AG04449 (cell line): Measurements from ENCODE around the gene ACTL8.

Experiments used
- CTCF ChIA-PET: fragments of 350-600 bp; formaldehyde crosslinking; extraction: SDS; loops from one replicate; lab custom pipeline; 2021; ENCODE audit warnings: antibody characterized with exemption; lab: Yijun Ruan, JAX
- POLR2A ChIA-PET: fragments of 400-600, 350-600 bp; formaldehyde crosslinking; extraction: SDS; loops from one replicate; lab custom pipeline; 2020; ENCODE audit warnings: antibody characterized with exemption, inconsistent platforms; lab: Yijun Ruan, JAX
- DNase-seq: peaks from one replicate; pipeline ENCODE4 v3.0.0-alpha.2; 2010; ENCODE audit warnings: low read depth, low spot score
- H3K4me3 ChIP-seq: 2 replicates; pipeline ENCODE4 v1.5.1; 2011; ENCODE audit warnings: low read depth, mild to moderate bottlenecking, control low read depth, low read length
- CTCF ChIP-seq: IDR thresholded peaks from one replicate; pipeline ENCODE4 v1.5.1; 2011; ENCODE audit warnings: mild to moderate bottlenecking, moderate library complexity, low read length, control low read depth, inconsistent platforms; ENCODE audit not compliant: insufficient read depth; ENCODE audit errors: missing control alignments

Gene ACTL8

GRCh38 chr1:17732475-17732874, 22.7 kb upstream of the ACTL8 start:
- ChIA-PET POLR2A (no interaction called here), CTCF (no interaction called here)
- H3K4me3 ChIP-seq, result no peak overlapping the region
- peak; percentile 4 for DNase-seq
- TF ChIP-seq CTCF, result no peak

- CTCF ChIA-PET, result no interaction called here
- DNase-seq, result no peak
- no peak for TF ChIP-seq CTCF
- H3K4me3 ChIP-seq, result no peak overlapping the region
- POLR2A ChIA-PET, result no interaction called here
These were observed 21.5 kb upstream of the ACTL8 start for GRCh38 chr1:17733661-17734060.

GRCh38 chr1:17734609-17735008, 20.5 kb upstream of the ACTL8 start:
- no peak for DNase-seq
- CTCF ChIA-PET, result no interaction called here

GRCh38 chr1:17735348-17735747, 19.8 kb upstream of the ACTL8 start:
- ChIA-PET CTCF (interaction anchor here (0.9 kb wide), 1 partner anchor 11 kb away, joined by 4 read pairs; no protein-coding TSS in a partner anchor), POLR2A (no interaction called here)
- no peak for TF ChIP-seq CTCF
- no peak for DNase-seq
- no peak overlapping the region for H3K4me3 ChIP-seq

More at GRCh38 chr1:17734609-17735008, 20.5 kb upstream of the ACTL8 start:
- no peak overlapping the region for H3K4me3 ChIP-seq
- POLR2A ChIA-PET, result no interaction called here
- no peak for TF ChIP-seq CTCF

- no peak for TF ChIP-seq CTCF
- H3K4me3 ChIP-seq, result no peak overlapping the region
- DNase-seq, result no peak
- POLR2A ChIA-PET, result no interaction called here
- CTCF ChIA-PET, result interaction anchor here (0.9 kb wide), 1 partner anchor 10 kb away, joined by 4 read pairs; no protein-coding TSS in a partner anchor
These were observed 19.3 kb upstream of the ACTL8 start for GRCh38 chr1:17735793-17736192.

- H3K4me3 ChIP-seq, result no peak overlapping the region
- CTCF ChIA-PET, result no interaction called here
- POLR2A ChIA-PET, result no interaction called here
- no peak for DNase-seq
- no peak for TF ChIP-seq CTCF
These were observed 18.5 kb upstream of the ACTL8 start for GRCh38 chr1:17736625-17737024.
